ENCODE data around the gene C9orf85.
"Not testable (repeated sequence)": the region's sequence is repeated elsewhere in the genome, so short reads cannot be mapped to it uniquely, and the experiment has no call there.

C9orf85 gene

DNA sequence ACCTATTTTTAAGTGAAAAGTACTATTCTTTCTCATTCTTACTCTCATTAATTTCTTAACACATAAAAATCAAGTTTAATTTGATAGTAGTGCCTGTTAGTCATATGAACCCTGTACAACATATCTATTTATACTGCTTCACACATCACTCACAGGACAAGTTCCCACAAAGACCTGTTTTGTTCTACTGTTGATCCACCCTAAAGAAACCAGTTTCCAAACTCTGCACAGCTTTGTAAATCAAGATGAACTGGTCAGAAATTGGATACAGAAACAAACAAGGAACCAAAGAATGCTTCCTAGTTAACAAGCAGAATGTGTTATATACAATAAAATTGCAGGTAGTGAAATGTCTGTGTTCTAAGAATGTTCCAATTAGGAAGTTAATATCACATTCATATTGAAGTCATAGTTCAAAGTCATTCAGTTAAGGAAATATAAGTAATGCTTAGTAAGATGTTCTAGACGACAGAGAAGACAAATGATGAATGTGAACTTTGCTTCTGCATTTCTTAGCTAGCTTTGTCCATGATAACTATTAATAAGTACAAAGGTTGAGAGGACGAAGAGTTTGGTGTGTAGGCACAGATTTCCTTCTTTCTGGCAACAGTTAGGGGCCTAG lies 33.4 kb downstream of the C9orf85 start:
- DNase-seq, result no peak

DNA sequence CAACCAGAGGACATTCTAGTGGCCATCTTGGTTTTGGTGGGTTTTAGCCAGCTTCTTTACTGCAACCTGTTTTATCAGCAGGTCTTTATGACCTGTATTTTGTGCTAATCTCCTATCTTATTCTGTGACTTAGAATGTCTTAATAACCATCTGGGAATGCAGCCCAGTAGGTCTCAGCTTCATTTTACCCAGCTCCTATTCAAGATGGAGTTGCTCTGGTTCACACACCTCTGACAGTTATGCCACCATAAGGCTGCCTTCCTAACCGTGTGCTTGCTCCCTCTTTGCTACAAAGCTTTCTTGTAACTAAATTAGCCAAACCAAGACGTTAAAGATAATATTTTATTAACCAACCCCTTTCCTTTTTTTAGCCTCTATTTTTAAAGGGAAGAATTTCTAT lies 43.2 kb downstream of the C9orf85 start:
- DNase-seq, result not testable (repeated sequence)

DNA sequence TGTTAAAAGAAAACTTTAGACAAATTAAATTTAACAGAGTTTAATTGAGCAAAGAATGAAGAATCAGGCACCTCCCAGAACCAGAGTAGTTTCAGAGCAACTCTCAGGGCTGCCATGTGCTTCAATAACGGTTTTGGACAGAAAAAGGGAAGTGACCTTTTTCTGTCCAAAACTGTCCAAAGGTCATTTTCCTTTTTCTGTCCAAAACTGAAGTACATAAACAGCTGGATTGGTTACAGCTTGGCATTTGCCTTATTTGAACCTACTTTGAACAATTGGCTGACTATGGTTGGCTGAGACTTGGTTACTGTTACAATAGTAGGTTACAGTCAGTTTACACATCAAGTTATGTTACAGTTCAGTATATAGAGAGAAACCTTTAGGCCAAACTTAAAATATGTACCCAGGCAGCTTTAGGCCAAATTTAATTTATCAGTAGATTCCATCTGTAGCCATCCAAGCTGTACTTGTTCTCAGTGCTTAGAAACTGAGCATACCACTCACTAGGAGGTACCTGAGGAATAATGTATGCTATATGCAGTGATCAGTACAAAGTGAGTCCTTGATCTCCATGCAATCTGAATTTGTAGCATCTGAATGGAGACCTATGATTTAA lies 44.0 kb downstream of the C9orf85 start:
- DNase-seq, result no peak

DNA sequence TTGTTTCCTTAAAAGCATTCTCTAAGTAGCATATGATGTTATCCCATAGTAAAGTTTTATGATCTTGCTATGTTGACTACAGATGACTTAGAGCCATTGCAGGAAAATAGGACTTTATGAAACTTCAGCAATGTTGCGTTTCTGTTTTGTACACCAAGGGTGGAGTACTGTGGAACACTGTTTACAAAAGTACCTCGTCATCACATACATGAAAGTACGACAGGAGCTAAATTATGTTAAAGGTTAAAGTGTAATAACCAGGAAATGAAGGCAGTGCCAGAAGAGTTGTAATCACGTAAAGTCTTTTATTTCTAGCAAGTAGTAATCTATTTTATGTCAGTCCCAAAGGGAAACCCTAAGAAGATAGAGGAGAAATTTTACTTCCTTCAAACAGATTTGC lies 50.9 kb downstream of the C9orf85 start:
- no peak for DNase-seq

DNA sequence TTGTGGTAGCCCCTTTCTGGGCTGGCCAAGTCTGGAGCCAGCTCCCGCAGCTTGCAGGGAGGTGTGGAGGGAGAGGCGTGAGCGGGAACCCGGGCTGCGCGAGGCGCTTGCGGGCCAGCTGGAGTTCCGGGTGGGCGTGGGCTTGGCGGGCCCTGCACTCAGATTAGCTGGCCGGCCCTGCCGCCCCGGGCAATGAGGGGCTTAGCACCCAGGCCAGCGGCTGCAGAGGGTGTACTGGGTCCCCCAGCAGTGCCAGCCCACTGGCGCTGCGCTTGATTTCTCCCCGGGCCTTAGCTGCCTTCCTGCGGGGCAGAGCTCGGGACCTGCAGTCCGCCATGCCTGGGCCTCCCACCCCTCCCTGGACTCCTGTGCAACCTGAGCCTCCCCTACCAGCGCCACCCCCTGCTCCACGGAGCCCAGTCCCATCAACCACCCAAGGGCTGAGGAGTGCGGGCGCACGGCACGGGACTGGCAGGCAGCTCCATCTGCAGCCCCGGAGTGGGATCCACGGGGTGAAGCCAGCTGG lies 52.1 kb downstream of the C9orf85 start:
- DNase-seq, result not testable (repeated sequence)

DNA sequence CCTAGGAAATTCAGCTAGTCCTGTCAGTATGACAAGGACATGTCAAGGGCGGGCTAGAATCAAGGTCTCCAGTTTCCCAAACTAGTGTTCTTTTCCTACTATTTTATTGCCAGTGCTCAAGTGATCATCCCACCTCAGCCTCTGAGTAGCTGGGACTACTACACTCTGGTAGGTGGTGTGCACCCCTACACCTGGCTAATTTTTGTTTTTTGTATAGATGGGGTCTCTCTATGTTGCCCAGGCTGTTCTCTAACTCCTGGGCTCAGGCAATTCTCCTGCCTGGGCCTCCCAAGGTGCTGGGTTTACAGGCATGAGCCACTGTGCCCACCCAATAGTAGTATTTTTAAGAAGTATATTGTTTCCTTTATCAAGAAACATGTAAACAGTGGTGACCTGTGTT lies 54.0 kb downstream of the C9orf85 start:
- no peak for DNase-seq

DNA sequence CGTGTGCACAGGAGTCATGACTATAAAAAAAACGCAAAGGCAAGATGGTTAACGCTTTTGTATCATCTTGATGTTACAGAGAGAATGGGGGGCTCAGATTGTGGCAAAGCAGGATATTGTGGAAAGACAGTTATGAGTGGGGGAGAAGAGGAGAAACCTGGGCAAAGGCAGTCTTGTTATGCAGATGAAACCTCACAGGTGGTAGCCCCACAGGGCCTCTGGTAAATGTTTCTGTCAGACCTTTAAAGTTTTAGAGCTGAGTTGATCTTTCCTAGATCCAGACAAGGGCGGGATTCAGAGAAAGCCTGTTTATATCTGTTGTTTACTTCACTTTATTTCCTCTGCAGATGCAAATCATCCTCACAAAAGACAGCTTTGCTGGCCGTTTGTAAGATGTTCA lies 55.2 kb downstream of the C9orf85 start:
- DNase-seq, result no peak

DNA sequence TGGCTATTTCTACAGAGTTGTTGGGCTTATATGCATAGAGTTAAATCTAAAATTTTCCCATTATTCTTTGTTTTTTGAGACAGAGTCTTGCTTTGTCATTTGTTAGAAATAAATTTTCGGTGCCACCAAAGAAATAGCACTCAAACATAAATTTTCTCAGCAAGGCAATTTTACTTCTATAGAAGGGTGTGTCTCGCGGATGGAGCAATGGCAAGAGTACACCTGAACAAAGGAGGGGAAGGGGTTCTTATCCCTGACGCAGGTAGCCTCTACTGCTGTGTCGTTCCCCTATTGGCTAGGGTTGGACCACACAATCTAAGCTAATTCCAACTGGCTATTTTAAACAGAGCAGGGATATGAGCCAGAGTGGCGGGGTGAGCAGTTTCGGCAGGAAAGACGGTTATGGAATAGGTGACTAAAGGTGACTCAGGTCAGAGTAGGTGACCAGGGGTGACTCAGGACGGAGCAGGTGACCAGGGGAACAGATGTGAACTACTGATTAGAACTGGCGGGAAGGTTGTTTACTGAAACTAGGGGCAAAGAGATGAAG lies 57.2 kb downstream of the C9orf85 start:
- no peak for DNase-seq

DNA sequence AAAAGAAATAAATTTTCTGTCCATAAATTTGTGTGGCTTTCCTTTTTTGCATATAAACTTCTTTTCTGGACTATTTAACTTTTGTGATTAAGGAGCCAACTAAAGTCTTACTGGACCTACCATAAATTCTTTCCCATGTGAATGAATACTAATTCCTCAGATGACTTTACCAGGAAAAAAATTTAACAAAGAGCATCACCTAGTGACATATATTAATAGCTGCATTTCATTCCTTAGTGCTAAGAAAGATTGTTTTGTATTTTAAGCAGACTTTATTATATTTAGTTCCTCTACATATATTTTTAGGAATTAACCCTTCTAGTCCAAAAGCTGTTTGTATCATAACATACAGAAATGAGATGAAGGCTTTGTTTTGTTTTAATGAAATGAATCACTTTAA lies 64.4 kb downstream of the C9orf85 start:
- DNase-seq, result no peak

DNA sequence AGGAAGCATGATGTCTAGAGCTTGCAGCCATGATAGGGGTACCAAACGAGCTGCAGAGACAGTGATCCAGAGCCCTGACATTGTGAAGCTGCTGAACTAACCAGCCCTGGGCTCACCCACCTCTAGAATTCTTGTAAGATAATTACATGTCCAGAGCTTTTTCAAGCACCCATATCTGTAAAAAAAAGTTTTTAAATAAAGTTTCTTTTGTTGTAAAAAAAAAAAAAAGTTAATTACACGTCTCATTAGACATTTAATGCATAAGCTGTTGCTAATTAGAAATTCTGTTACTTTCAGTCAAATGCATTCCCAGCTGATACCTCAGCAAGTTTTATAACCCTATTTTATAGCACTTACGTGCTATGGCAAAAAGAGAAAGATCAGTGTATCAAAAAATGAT lies 65.6 kb downstream of the C9orf85 start:
- DNase-seq, result no peak

DNA sequence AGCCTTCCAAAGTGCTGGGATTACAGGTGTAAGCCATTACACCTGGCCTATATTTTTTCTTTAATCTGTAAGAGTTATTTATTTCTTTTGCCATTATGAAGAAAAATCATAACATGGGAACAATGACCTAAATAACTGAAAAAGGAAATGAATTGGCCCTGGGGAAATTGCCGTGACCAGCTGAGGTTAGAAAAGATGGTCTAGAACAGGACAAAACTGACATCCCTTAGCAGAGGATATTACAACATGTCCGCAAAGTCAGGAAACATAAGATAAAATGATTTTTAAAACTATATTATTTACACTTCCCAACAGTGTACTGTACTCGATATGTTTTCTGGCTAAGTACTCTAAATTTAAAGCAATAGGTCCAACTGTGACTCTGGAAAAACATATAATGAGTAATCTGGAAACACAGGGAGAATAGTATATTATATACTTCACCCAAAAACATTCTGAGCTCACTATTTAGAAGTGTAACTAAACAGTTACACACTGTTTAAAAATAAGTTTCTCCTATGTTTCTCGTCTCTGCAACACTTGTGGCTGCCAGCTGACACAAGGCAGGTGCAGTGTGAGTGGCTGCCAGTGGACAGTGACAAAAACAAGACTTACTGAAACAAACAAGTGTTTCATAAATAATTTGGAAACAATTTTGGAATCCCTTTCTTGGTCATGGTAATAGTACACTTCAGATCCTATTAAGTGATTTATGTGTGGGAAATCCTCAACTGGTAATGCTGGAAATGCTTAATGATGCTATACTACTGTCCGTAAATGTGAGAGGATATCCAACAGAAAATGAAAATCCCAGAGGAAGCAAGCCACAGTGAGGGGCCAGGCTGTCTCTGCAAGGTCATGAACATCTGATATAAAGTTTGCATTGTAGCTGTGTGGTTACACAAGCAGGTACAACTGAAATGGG lies 69.1 kb downstream of the C9orf85 start:
- DNase-seq, result no peak

DNA sequence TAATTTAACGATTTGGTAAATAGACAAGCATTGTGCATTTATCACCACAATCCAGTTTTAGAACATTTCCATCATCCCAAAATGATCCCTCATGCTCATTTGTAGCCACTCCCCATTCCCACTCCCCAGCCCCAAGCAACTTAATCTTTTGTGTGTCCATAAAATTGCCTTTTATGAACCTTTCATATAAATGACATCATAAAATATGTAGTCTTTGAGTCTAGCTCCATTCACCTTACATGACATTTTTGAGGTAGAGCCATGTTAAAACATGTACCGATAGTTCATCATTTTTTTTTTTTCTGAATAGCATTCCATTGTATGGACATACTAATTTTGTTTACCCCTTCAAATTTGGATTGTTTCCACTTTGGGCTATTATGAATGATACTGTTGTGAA lies 70.5 kb downstream of the C9orf85 start:
- no peak for DNase-seq

DNA sequence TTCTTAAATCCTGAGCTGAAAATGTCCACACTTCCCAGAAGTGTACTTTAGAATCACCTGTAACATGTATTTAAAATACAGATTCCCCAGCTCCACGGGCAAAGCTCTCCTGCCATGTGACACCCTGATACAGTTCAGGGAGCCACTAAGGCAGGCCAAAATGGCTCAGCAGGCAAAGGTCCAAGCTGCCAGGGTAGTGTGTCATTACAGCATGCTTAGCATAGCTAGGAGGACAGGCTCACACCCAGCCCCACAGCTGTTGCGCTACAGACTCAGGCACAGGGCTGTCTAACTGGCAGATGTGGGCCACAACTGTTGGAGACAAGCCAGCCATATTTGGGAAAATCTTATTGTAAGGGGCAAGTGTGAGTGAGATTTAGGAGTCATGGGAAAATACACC lies 73.0 kb downstream of the C9orf85 start:
- no peak for DNase-seq

DNA sequence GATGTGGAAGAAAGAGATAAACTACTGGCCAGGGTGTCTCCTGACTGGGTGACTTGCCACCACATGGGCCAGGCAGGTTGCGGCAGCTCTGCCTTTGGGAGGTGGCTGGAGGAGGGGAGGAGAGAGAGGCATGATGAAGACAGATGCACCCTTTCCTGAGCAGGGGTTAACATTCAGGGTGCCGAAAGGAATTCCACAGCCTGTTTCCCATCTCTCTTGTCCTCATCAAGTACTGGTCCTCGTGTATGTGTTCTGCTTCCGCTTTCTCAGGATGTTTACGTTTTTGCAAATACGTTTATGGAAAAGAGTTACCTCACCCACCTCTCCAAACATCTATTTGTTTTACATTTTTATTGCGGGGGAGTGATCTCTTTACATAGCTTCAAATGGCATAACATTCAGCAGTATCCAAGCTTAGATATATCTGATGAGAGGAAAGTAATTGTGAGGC lies 73.4 kb downstream of the C9orf85 start:
- no peak for DNase-seq

DNA sequence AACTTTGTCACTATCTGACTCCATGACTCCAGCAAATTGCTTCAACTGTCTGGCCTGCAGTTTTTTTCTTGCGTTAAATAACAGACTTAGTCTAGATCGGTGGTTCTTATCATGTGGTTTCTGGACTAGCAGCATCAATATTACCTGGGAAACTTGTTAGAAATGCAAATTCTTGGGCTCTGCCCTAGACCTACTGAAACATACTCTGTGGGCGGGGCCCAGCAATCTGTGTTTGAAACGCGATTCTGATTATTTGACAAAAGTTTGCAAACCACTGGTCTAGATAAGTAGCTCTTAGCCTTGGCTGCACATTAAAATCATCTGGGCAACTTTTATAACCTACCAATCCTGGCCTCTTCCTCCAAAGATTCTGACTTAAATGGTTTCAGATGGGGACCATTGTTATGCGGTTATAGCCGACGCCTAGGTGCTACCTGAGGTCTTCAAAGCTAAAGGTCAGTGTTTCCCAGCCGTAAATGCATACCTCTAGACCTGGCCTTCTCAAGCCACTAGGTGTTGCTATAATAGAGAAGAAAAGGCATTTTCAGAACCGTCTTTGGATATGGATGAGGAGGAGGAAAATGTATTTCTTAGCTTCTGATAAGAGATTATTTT lies 74.0 kb downstream of the C9orf85 start:
- no peak for DNase-seq

DNA sequence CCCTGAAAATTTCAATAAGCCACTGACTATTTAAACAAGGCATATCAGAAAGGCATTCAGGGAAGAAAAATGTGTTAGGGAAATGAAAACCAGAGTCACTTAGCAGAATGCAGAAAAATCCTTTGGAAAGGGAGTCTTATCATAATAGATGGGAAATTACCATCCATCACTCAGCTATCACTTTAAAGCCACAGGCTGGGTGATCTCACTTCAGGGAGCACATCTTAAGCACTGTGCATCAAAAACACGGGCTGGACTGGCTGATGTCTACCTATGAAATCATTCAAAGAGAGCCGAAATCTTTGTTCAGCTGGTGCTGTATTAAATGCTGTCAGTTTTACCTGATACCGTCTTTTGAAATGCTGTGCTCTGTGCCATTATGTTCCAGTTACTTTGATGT lies 75.5 kb downstream of the C9orf85 start:
- DNase-seq, result no peak

DNA sequence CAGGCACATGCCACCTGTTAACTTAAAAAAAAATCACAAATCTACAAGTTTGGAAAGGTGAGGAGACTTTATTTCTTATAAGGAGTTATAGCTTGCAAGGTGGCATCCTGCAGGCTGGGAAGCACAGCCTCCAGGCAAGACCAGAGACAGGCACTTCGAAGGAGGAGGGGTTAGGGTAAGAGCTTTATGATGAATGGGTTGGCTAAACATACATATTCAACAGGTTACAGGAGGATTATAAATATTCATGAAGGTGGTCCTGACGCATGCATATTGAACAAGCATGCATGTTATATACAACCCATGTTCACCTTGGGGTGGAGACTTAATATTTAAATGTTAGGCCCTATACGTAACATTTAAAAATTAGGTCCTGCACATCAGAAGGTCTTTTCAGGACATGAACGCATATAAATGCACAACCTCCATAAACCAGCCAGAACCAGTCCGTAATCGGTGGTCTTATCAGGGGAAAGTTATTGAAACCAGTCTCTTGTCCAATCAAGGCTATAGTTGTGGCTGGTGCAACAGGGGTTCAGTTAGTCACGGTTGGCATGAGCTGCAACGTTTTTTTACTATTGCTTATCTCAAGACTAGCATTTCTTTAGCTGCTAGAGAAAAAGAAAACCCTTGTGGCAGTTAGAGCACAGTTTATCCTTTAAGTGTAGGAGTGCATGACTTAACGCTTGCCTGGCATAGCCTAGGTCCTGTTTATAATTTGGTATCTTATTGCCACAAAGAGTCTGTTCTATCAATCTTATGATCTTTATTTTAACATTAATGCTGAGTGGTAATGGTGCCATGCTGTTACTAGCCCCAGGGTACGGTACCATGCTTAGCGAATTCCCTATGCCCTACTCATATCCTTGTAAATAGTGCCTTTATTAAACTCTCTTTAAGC lies 76.3 kb downstream of the C9orf85 start:
- no peak for DNase-seq

DNA sequence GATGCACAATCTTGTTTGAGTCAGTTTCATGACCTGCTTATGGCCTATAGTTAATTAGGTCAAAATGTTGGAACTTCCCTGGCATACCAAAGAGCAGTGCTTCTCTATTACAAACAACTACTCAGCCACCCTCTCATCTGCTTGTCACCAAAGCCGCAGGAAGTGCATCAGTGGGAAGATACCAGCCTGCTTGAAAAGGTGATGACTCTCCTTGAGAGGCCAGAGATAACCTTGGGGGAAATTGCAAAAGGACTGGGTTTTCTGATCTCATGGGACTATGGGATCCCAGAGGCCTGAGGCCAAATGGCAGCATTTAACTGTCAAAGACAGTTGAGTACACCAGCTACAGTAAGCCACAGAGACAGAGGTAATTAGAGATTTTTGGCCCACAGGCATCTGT lies 79.0 kb downstream of the C9orf85 start:
- DNase-seq, result no peak

DNA sequence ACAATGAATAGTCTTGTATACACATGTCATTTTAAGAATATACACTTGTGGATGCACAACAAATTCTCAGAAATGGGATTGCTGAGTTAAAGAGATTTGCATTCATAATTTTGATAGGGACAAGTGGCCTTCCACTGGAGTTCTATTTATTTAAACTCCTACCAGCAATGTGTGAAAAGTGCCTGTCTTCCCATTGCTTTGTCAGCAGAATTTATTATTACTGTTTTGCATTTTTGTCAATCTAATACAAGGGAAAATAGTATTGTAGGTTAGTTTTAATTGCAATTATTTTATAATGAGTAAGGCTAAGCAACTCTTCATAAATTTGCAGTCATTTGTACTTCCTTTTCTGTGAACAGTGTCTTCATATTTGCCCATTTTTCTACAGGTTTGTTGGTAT lies 94.0 kb downstream of the C9orf85 start:
- no peak for DNase-seq

DNA sequence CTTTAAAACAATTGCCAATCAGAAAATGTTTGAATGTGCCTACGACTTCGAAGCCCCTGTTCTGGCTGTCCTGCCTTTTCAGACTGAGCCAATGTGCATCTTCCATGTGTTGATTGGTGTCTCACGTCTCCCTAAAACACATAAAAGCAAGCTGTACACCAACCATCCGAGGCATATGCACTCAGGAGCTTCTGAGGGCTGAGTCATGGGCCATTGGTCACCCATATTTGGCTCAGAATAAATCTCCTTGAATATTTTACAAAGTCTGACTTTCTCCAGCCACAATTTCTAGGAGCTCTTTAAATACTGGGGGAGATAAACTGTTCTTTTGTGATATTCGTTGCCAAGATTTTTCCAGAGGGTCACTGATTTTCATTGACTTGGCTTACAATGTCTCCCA lies 95.1 kb downstream of the C9orf85 start:
- no peak for DNase-seq

DNA sequence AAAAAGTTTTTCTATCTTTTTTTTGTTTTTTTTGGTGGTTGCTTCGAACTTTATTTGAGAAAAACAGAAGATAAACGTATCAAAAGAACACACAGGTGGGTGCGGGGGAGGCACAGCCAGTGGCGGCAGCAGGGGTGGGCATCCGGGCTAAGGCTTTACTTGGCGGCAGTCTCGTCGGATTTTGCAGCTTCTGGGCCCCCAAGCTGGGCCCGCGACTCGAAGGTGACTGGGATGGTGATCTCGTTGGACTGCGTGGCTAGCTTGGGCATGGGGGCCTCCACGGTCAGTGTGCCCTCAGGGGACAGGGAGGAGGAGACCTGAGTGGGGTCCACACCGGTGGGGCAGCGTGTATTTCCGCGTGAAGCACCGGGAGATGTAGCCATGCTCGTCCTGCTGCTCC lies 96.3 kb downstream of the C9orf85 start:
- DNase-seq, result not testable (repeated sequence)

DNA sequence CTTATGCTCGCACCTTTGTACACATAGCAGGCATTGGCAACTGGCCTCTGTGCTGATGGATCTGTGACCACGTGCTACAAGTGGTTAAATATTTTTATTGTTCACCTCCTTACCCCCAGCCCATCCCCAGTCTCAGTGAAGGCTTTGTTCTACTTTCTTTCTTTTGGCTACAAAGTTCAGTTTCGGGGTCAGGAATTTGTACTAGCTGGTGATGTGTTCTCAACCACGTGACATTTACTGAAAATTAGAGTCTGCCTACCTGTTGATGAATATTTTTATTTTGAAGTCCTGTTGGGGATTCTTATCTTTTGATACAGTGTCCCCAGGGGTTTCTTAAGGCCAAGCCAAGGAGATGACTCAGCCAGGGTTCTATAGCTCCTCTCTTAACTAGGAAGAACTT lies 101.2 kb downstream of the C9orf85 start:
- no peak for DNase-seq

All from CD4-positive, alpha-beta T cell treated with Interleukin-17A for 1 hour (primary cell).